Adipose tissue (tissue), 3 donors: ENCODE data around the gene NINJ1. TPM values are rescaled to one million over a fixed set of nuclear protein-coding genes. Genes with fewer than 3 reads are reported as not detected.
"Not testable (repeated sequence)": the region's sequence is repeated elsewhere in the genome, so short reads cannot be mapped to it uniquely, and the experiment has no call there.

Experiments
- H3K27ac ChIP-seq: one replicate; pipeline ENCODE4 v1.5.1; 2013; ENCODE audit warnings: low read depth, low read length
- WGBS, 3 donors: extraction: QIAGEN DNeasy Blood & Tissue Kit; methylation state at CpG; one replicate each; pipeline ENCODE4 v1.1.7; 2013; 5-methylcytosine and 5-hydroxymethylcytosine counted together
- polyA plus RNA-seq, 3 donors: library from polyadenylated mRNA; stranded (reverse); fragments of 200-250 nt; gene quantifications; one replicate each; pipeline ENCODE4 v1.2.3, GENCODE V29; 2013
- donor health status: healthy with polysubstance abuse.
- donor health status: Bipolar disorder and iron deficiency.
- donor health status: healthy.

The NINJ1 gene
- polyA plus RNA-seq, 3 donors: 22.3 to 100 (median 82.1) TPM

- WGBS, 3 donors: 82 to 99% (median 88%) methylated on average over 12 to 13 of the region's 13 CpGs
- no peak overlapping the region for H3K27ac ChIP-seq
Observed at GRCh38 chr9:93164085-93164484, 30.0 kb upstream of the NINJ1 start.

GRCh38 chr9:93161786-93162562, 27.9 kb upstream of the NINJ1 start:
- no peak overlapping the region for H3K27ac ChIP-seq
- WGBS, 3 donors: 69 to 75% (median 74%) methylated on average over 11 of the region's 11 CpGs

- H3K27ac ChIP-seq: no peak overlapping the region
- 16 to 20% (median 16%) methylated on average over 19 of the region's 19 CpGs for WGBS, 3 donors
Observed at GRCh38 chr9:93159601-93160471, 25.8 kb upstream of the NINJ1 start.

GRCh38 chr9:93156475-93157008, 22.5 kb upstream of the NINJ1 start:
- H3K27ac ChIP-seq: no peak overlapping the region
- WGBS, 3 donors: 79 to 94% (median 85%) methylated on average over 11 of the region's 11 CpGs

- 90 to 94% (median 92%) methylated on average over 16 of the region's 16 CpGs for WGBS, 3 donors
- no peak overlapping the region for H3K27ac ChIP-seq
Observed at GRCh38 chr9:93155716-93156474, 21.8 kb upstream of the NINJ1 start.

- WGBS, 3 donors: 76 to 82% (median 82%) methylated on average over 14 of the region's 14 CpGs
- H3K27ac ChIP-seq: no peak overlapping the region
Observed at GRCh38 chr9:93154293-93154903, 20.3 kb upstream of the NINJ1 start.

GRCh38 chr9:93151097-93151784, 17.2 kb upstream of the NINJ1 start:
- no peak overlapping the region for H3K27ac ChIP-seq
- 87 to 94% (median 90%) methylated on average over 10 of the region's 10 CpGs for WGBS, 3 donors

GRCh38 chr9:93149361-93149760, 15.3 kb upstream of the NINJ1 start:
- 27 to 52% (median 33%) methylated on average over 1 of the region's 1 CpG for WGBS, 3 donors
- no peak overlapping the region for H3K27ac ChIP-seq

GRCh38 chr9:93148721-93149120, 14.7 kb upstream of the NINJ1 start:
- 90 to 96% (median 92%) methylated on average over 2 of the region's 2 CpGs for WGBS, 3 donors

GRCh38 chr9:93147632-93148031, 13.6 kb upstream of the NINJ1 start:
- H3K27ac ChIP-seq: no peak overlapping the region
- WGBS, 3 donors: 55 to 79% (median 72%) methylated on average over 2 of the region's 2 CpGs

More at GRCh38 chr9:93148721-93149120, 14.7 kb upstream of the NINJ1 start:
- no peak overlapping the region for H3K27ac ChIP-seq

- WGBS, 3 donors: 82 to 89% (median 84%) methylated on average over 6 of the region's 6 CpGs
- not testable (repeated sequence) for H3K27ac ChIP-seq
Observed at GRCh38 chr9:93146696-93147095, 12.6 kb upstream of the NINJ1 start.

- WGBS, 3 donors: 34 to 43% (median 38%) methylated on average over 15 of the region's 15 CpGs
- no peak overlapping the region for H3K27ac ChIP-seq
Observed at GRCh38 chr9:93143830-93144530, 9.9 kb upstream of the NINJ1 start.

- H3K27ac ChIP-seq: no peak overlapping the region
- WGBS, 3 donors: 67 to 83% (median 72%) methylated on average over 8 of the region's 8 CpGs
Observed at GRCh38 chr9:93141771-93142483, 7.9 kb upstream of the NINJ1 start.

GRCh38 chr9:93139365-93140182, 5.5 kb upstream of the NINJ1 start:
- 86 to 92% (median 87%) methylated on average over 16 of the region's 16 CpGs for WGBS, 3 donors
- no peak overlapping the region for H3K27ac ChIP-seq

- WGBS, 3 donors: 67 to 79% (median 76%) methylated on average over 6 to 7 of the region's 7 CpGs
- no peak overlapping the region for H3K27ac ChIP-seq
Observed at GRCh38 chr9:93138171-93138764, 4.2 kb upstream of the NINJ1 start.
